HG02870 (cell line): ENCODE results near the gene IMMP2L.

Source experiments
- ATAC-seq: cut with Tn5 transposase; IDR thresholded peaks from one replicate; pipeline ENCODE4 v1.9.1; 2021; ENCODE audit warnings: mild to moderate bottlenecking, moderate library complexity; ENCODE audit not compliant: unreplicated experiment

IMMP2L gene

GRCh38 chr7:111129435-111129834, 432.9 kb downstream of the IMMP2L start:
- no peak for ATAC-seq

GRCh38 chr7:111126987-111127386, 435.3 kb downstream of the IMMP2L start:
- no peak for ATAC-seq

DNA sequence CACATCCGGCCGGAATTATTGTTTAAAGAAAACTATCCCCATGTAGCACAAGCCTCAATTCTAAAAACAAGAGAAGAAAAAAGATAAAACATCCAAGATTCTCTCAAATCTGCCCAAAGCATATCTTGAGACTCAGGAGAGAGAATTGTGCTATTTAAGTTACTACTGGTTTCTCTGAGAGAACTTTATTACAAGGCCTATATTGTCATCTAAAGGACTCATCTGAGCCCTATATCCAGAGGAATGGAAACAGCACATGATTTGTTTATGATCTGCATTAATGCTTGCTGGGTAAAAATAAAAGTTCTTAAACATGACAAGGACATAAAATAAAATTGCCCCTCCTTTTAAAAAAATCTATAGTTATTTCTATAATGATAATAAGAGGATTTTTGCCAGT, 446.3 kb downstream of the IMMP2L start:
- no peak for ATAC-seq

DNA sequence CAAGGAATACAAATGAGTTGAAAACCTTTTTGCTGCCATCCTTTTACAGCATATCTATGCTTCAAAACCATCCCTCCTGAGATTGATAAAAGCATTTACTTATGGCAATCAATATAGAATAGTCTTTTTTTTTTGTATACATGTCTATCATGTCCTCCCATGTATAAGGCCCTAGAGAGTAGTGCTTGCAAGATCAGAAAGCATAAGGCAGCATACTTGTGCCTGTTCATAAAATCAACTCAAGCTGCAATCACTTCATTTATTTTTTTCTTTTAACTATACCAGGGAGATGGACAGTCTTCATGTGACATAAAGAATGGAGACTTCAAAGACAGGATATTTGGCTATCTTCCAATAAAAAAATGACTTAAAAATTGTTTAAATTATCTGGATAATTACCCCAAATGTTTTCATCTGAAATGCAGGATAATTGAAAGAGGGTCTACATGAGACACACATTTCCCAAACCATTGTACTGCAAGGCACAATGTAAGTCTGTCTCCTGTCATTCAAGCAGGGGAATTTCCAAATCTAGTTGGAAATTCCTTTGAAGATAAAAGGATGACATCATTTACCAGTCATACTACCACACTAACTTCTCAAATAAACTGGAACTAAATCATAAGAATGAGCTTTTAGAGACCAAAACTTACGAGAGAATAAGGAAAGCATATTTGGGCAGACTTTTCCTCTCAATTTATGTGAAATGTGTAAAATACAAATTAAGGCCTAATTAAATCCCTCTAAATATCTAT, 448.9 kb downstream of the IMMP2L start:
- ATAC-seq: peak; percentile 63

DNA sequence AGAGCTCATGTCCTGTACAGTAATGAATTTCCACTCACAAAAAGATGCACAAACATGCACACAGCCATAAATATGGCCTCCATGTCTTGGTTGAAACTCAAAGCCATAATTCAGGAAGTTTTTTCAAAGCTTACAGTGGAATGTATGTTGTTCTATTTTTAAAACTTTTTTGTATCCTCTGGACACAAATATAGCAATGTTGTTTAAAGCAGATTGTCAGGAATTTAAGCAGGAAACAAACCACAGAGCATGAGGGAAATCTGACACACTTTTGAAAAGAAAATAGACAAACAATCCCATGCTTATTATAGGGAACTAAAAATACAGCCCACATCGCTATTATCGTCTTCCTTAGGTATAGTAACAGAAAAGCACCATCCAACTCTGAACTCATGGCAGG, 449.9 kb downstream of the IMMP2L start:
- no peak for ATAC-seq

- no peak for ATAC-seq
Observed at GRCh38 chr7:111108496-111108895, 453.8 kb downstream of the IMMP2L start.

- ATAC-seq: no peak
Observed at GRCh38 chr7:111108000-111108399, 454.3 kb downstream of the IMMP2L start.

DNA sequence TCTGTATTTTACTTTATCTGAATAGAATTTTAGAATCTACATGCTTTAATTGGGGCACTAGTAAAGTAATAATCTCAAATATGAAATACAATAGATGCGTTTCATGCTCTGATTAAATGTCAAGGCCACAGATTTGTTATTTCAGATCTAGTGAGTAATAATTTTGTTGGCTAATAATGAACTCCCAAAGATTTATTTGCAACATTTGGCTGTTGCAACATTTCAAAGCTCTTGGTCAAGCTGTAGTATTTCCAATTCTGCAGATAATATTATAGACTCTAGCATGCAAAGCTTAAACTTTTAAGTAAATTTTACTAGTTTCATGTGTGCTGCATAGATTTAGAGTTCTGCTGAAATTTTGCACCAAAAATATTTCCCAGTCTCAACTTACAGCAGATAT, 454.7 kb downstream of the IMMP2L start:
- no peak for ATAC-seq

DNA sequence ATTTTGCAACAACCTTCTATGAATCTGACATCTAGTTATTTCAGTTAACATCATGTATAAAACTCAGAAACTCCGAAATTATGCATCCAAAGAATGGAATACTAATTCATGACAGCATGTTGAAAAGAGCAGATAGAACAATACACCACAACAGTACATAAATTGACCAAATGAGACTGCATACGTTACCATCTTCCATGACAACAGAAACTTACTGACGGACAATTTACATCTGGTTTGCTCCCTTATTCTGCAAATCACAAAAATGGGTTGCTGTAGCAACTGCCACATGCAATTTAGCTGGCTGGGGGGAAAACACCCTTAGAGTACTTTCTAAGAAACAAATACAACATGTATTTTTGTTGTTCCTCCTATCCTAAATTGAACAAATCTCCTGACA, 457.0 kb downstream of the IMMP2L start:
- ATAC-seq: no peak

GRCh38 chr7:111104710-111105109, 457.6 kb downstream of the IMMP2L start:
- ATAC-seq: no peak

GRCh38 chr7:111103678-111104274, 458.5 kb downstream of the IMMP2L start:
- ATAC-seq: peak; percentile 62

GRCh38 chr7:111103136-111103535, 459.2 kb downstream of the IMMP2L start:
- ATAC-seq: no peak

DNA sequence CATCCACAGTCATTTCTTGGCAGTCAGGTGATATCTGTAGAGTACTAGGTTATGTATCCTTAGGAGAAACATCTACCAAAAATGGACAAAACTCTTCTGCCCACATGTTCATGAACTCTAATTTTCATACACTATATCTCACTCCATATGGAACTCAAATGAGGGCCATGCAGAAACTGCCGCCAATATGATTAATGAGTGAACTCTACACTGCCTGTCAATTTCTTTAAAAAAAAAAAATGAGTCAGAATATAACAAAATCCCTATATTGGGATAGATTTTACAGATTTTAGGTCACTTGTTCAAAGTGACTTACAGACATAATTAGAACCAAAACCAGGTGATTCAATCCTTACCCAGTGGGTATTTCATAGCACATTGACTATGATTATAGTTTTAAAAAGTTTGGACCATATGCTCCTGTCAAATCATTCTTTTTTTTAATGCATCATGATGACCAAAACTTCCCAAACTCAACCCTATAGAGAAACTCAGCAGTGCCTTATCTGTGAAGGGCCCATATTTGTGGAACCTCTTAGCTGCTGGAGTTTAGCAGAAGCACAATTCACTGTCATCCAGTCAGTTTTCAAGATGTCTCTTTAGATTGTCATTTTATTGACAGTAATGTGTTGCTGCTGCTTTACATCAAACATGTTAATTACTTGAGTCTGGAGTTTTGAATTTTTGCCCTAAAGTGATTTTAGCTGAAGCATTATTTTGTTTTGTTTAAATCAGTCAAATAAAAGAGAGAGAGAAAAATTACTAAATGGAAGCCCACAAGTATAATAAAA, 460.2 kb downstream of the IMMP2L start:
- no peak for ATAC-seq

- no peak for ATAC-seq
Observed at GRCh38 chr7:111098926-111099250, 463.4 kb downstream of the IMMP2L start.

- peak; percentile 71 for ATAC-seq
Observed at GRCh38 chr7:111098011-111098925, 464.0 kb downstream of the IMMP2L start.

DNA sequence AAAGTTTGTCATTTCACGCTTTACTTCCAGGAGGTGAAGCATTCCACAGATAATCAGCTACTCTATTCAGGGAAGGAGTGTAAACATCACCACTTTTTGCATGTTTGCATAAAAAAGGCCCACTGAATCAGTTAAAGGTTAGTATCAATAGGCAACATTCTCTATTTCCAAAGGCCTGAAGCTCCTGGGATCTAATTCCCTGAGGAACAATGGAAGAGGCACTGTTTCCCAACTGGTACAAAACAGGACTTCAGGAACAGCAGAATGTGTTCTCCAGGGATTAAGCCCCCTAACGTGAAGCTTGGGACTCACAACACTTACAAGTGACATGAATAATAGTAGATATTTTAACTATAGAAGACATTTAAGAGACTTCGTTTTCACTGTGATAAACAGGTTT, 465.3 kb downstream of the IMMP2L start:
- no peak for ATAC-seq

- ATAC-seq: no peak
Observed at GRCh38 chr7:111094419-111094818, 467.9 kb downstream of the IMMP2L start.

- ATAC-seq: no peak
Observed at GRCh38 chr7:111093496-111093895, 468.8 kb downstream of the IMMP2L start.

DNA sequence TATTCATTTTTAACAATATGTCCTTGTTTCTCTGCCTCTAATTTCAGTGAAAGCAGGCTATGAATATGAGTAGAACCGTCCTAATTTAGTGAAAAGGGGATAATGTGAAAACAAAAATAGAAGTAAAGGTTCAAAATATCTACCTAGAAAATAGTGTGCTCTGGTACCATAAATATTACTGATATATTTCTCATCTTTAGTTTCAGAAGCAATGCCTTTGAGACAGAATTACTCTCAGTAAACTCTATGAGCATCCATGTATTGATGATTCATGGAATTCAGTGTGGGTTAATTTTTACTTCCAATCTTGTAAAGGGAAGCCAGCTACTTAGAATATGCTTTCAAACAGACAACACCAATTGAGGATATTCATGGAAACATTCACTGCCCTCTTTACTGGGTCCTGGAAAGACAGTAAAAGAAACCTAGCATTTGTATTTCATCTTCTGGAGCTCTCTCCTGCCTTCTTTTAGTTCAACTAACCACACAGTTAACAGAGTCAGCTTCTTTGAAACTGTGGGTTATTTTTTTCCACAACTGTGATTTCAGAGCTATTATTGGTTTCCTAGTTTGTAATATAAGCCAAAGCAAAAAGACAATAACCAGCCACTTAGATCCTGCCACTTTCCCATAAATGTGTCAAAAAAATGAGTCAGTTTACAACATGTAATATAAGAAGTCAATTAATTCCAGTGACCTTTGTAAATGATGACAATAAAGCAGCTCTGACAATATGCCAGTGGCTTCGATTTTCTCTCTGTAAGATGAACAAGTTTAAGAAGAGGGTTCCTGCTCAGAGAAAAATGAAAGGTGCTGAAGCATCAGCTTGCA, 469.7 kb downstream of the IMMP2L start:
- peak; percentile 64 for ATAC-seq
